ENCODE results near the gene ALG12. TPM values are rescaled to one million over a fixed set of nuclear protein-coding genes. Genes with fewer than 3 reads are reported as not detected.

ALG12 gene
- total and polyA plus RNA-seq, 2 experiments from 2014 or later = 18.7 to 23.3 TPM

DNA sequence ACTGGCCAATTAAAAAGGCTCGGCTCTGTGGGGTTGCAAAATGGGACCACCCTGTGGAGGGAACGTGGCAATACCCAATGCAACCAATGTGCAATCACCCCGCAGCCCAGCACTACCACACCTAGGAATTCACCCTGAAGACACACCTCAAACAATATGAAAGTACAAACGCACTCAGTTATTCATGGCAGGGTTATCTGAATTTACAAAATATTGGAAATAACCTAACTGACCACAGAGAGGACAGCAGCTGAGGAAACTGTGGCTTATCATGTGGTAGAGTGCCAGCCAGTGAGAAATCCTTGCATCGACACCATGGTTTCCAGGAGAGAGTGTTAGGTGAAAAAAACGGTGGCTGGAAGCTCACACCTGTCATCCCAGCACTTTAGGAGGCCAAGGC lies 18.7 kb downstream of the ALG12 start (continued):
- TF ChIP-seq, protein P1, sequence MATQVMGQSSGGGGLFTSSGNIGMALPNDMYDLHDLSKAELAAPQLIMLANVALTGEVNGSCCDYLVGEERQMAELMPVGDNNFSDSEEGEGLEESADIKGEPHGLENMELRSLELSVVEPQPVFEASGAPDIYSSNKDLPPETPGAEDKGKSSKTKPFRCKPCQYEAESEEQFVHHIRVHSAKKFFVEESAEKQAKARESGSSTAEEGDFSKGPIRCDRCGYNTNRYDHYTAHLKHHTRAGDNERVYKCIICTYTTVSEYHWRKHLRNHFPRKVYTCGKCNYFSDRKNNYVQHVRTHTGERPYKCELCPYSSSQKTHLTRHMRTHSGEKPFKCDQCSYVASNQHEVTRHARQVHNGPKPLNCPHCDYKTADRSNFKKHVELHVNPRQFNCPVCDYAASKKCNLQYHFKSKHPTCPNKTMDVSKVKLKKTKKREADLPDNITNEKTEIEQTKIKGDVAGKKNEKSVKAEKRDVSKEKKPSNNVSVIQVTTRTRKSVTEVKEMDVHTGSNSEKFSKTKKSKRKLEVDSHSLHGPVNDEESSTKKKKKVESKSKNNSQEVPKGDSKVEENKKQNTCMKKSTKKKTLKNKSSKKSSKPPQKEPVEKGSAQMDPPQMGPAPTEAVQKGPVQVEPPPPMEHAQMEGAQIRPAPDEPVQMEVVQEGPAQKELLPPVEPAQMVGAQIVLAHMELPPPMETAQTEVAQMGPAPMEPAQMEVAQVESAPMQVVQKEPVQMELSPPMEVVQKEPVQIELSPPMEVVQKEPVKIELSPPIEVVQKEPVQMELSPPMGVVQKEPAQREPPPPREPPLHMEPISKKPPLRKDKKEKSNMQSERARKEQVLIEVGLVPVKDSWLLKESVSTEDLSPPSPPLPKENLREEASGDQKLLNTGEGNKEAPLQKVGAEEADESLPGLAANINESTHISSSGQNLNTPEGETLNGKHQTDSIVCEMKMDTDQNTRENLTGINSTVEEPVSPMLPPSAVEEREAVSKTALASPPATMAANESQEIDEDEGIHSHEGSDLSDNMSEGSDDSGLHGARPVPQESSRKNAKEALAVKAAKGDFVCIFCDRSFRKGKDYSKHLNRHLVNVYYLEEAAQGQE (IDR thresholded peaks at IDR 0.05; ENCODE audit: unreplicated experiment) = no peak
- TF ChIP-seq EZH2 (IDR thresholded peaks at IDR 0.05; ENCODE audit: low read depth, unreplicated experiment) (no peak), STAT1 (IDR thresholded peaks at IDR 0.05; ENCODE audit: unreplicated experiment) (no peak)
- TF ChIP-seq, protein P2, sequence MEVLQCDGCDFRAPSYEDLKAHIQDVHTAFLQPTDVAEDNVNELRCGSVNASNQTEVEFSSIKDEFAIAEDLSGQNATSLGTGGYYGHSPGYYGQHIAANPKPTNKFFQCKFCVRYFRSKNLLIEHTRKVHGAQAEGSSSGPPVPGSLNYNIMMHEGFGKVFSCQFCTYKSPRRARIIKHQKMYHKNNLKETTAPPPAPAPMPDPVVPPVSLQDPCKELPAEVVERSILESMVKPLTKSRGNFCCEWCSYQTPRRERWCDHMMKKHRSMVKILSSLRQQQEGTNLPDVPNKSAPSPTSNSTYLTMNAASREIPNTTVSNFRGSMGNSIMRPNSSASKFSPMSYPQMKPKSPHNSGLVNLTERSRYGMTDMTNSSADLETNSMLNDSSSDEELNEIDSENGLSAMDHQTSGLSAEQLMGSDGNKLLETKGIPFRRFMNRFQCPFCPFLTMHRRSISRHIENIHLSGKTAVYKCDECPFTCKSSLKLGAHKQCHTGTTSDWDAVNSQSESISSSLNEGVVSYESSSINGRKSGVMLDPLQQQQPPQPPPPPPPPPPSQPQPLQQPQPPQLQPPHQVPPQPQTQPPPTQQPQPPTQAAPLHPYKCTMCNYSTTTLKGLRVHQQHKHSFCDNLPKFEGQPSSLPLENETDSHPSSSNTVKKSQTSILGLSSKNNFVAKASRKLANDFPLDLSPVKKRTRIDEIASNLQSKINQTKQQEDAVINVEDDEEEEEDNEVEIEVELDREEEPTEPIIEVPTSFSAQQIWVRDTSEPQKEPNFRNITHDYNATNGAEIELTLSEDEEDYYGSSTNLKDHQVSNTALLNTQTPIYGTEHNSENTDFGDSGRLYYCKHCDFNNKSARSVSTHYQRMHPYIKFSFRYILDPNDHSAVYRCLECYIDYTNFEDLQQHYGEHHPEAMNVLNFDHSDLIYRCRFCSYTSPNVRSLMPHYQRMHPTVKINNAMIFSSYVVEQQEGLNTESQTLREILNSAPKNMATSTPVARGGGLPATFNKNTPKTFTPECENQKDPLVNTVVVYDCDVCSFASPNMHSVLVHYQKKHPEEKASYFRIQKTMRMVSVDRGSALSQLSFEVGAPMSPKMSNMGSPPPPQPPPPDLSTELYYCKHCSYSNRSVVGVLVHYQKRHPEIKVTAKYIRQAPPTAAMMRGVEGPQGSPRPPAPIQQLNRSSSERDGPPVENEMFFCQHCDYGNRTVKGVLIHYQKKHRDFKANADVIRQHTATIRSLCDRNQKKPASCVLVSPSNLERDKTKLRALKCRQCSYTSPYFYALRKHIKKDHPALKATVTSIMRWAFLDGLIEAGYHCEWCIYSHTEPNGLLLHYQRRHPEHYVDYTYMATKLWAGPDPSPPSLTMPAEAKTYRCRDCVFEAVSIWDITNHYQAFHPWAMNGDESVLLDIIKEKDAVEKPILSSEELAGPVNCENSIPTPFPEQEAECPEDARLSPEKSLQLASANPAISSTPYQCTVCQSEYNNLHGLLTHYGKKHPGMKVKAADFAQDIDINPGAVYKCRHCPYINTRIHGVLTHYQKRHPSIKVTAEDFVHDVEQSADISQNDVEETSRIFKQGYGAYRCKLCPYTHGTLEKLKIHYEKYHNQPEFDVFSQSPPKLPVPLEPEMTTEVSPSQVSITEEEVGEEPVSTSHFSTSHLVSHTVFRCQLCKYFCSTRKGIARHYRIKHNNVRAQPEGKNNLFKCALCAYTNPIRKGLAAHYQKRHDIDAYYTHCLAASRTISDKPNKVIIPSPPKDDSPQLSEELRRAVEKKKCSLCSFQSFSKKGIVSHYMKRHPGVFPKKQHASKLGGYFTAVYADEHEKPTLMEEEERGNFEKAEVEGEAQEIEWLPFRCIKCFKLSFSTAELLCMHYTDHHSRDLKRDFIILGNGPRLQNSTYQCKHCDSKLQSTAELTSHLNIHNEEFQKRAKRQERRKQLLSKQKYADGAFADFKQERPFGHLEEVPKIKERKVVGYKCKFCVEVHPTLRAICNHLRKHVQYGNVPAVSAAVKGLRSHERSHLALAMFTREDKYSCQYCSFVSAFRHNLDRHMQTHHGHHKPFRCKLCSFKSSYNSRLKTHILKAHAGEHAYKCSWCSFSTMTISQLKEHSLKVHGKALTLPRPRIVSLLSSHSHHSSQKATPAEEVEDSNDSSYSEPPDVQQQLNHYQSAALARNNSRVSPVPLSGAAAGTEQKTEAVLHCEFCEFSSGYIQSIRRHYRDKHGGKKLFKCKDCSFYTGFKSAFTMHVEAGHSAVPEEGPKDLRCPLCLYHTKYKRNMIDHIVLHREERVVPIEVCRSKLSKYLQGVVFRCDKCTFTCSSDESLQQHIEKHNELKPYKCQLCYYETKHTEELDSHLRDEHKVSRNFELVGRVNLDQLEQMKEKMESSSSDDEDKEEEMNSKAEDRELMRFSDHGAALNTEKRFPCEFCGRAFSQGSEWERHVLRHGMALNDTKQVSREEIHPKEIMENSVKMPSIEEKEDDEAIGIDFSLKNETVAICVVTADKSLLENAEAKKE (CRISPR knock-in tag; IDR thresholded peaks at IDR 0.05) = no peak

DNA sequence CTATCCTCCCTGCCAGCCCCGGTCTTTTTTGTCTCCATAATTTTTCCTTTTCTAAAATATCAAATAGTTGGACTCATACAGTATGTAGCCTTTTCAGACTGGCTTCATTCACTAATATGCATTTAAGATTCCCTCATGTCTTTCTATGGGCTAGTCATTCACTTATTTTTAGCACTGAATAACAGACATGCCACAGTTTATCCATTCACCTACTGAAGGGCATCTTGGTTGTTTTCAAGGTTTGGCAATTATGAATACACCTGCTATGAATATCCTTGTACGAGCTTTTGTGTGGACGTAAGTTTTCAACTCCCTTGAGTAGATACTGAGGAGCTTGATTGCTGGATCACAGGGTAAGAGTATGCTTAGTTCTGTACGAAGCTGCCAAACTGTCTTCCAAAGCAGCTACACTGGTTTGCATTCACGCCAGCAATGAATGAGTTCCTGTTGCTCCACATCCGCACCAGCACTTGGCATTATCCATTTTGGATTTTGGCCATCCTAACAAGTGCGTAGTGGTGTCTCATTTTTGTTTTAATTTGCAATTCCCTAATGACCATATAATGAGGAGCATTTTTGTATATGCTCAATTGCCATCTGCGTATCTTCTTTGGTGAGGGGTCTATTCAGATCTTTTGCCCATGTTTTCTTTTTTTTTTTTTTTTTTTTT lies 21.1 kb downstream of the ALG12 start:
- no peak overlapping the region for H3K27ac Mint-ChIP-seq
- Histone ChIP-seq H3K4me3 (no peak overlapping the region), H4K20me1 (replicated peaks; ENCODE audit: insufficient read depth) (no peaks in the 10 kb centered on the region), H3K4me2 (no peak overlapping the region), H3K79me2 (replicated peaks; ENCODE audit: insufficient read depth) (no peaks in the 10 kb centered on the region), H3K36me3 (ENCODE audit: insufficient read depth) (no peaks in the 10 kb centered on the region; the same call in 1 of the 2 replicates), H3F3A (replicated peaks; ENCODE audit: low read depth) (peaks cover 13% of the 10 kb centered on the region), H2AFZ (no peak overlapping the region), H3K27me3 (ENCODE audit: insufficient read depth) (no peaks in the 10 kb centered on the region), H3K4me1 (ENCODE audit: insufficient read depth) (no peaks in the 10 kb centered on the region), H3K27ac (ENCODE audit: low read depth) (no peak overlapping the region), H3K9me2 (ENCODE audit: insufficient read depth) (no peaks in the 10 kb centered on the region)
- H3K36me3 Mint-ChIP-seq (ENCODE audit: low read depth) = peaks cover 71% of the 10 kb centered on the region
- TF ChIP-seq EZH2 (IDR thresholded peaks at IDR 0.05; ENCODE audit: low read depth, unreplicated experiment) = no peak
- TF ChIP-seq POLR2AphosphoS5 (IDR thresholded peaks at IDR 0.05; ENCODE audit: low read depth) = no peak
- DNase-seq (ENCODE audit: low spot score) (no peak), ATAC-seq (no peak)
- H3K27me3 Mint-ChIP-seq (ENCODE audit: insufficient read depth, low read depth, poor library complexity) = peaks cover 6% of the 10 kb centered on the region
- H3K4me1 Mint-ChIP-seq = 0 out of 3 replicates have a peak, but pooled peaks cover 3% of the 10 kb centered on the region
- H3K4me3 Mint-ChIP-seq = no peak overlapping the region
- peaks cover 31% of the 10 kb centered on the region for H3K9me3 Mint-ChIP-seq

All from GM23338 (cell line).